Skeletal muscle tissue (tissue), 4 donors: ENCODE measurements around the gene ERC1. TPM values are rescaled to one million over a fixed set of nuclear protein-coding genes. Genes with fewer than 3 reads are reported as not detected.

Source experiments
- H3K27ac ChIP-seq: one replicate; pipeline ENCODE4 v1.7.0; 2013; ENCODE audit warnings: mild to moderate bottlenecking, low read depth, low read length, inconsistent platforms
- H3K27me3 ChIP-seq, 3 donors: one replicate each; pipeline ENCODE4 v1.7.0; 2013; ENCODE audit warnings: low read length in 3 of 3; ENCODE audit not compliant: control insufficient read depth in 3 of 3, insufficient read depth in 3 of 3
- H3K36me3 ChIP-seq, 3 donors: one replicate each; pipeline ENCODE4 v1.7.0; 2013; ENCODE audit warnings: low read length in 3 of 3; ENCODE audit not compliant: control insufficient read depth in 3 of 3, insufficient read depth in 3 of 3
- H3K4me1 ChIP-seq, 3 donors: one replicate each; pipeline ENCODE4 v1.7.0; 2013; ENCODE audit warnings: low read length in 3 of 3, mild to moderate bottlenecking in 3 of 3; ENCODE audit not compliant: control insufficient read depth in 3 of 3, insufficient read depth in 3 of 3
- H3K4me3 ChIP-seq, 3 donors: one replicate each; pipeline ENCODE4 v1.7.0; 2013; ENCODE audit warnings: low read length in 3 of 3
- H3K9ac ChIP-seq, 3 donors: one replicate each; pipeline ENCODE4 v1.7.0; 2013; ENCODE audit warnings: low read length in 3 of 3, mild to moderate bottlenecking in 3 of 3, moderate library complexity in 2 of 3, low read depth in 1 of 3
- H3K9me3 ChIP-seq, 3 donors: one replicate each; pipeline ENCODE4 v1.7.0; 2013; ENCODE audit warnings: low read length in 3 of 3; ENCODE audit not compliant: control insufficient read depth in 3 of 3
- total RNA-seq: library from RNA; depleted of rRNA; stranded (reverse); fragments of >200 nt; gene quantifications from one replicate; pipeline ENCODE4 v1.2.3, GENCODE V29; 2014
- donor health status: Osteomylitis.

ERC1 gene
- total RNA-seq, 1 donor from 2014 or later: 56.9 TPM

GRCh38 chr12:1459339-1459738 lies 468.3 kb downstream of the ERC1 start:
- Histone ChIP-seq H3K4me1 (peaks cover 10 to 16% (median 13%) of the 10 kb centered on the region in 3 donors), H3K9ac (no peak overlapping the region), H3K9me3 (no peaks in the 10 kb centered on the region), H3K27me3 (no peaks in the 10 kb centered on the region), H3K27ac (no peak overlapping the region), H3K36me3 (peaks cover 0 to under 1% (median 0%) of the 10 kb centered on the region in 3 donors), H3K4me3 (no peak overlapping the region)

- H3K9me3 ChIP-seq: no peaks in the 10 kb centered on the region
- H3K4me1 ChIP-seq: peaks cover 0 to 9% (median 4%) of the 10 kb centered on the region in 3 donors
- H3K9ac ChIP-seq: no peak overlapping the region
- no peak overlapping the region for H3K27ac ChIP-seq
- H3K4me3 ChIP-seq: no peak overlapping the region
- peaks cover 0 to 2% (median 0%) of the 10 kb centered on the region in 3 donors for H3K36me3 ChIP-seq
- H3K27me3 ChIP-seq: no peaks in the 10 kb centered on the region
These were observed 472.3 kb downstream of the ERC1 start for GRCh38 chr12:1463073-1463905.

GRCh38 chr12:1464925-1465324 lies 473.9 kb downstream of the ERC1 start:
- H3K4me3 ChIP-seq: no peak overlapping the region
- no peak overlapping the region for H3K9ac ChIP-seq
- H3K4me1 ChIP-seq: peaks cover 0 to 13% (median 4%) of the 10 kb centered on the region in 3 donors
- H3K27me3 ChIP-seq: no peaks in the 10 kb centered on the region
- H3K27ac ChIP-seq: no peak overlapping the region
- no peaks in the 10 kb centered on the region for H3K9me3 ChIP-seq
- H3K36me3 ChIP-seq: peaks cover 0 to 2% (median 0%) of the 10 kb centered on the region in 3 donors

- H3K4me1 ChIP-seq: peaks cover 0 to 13% (median 4%) of the 10 kb centered on the region in 3 donors
- no peaks in the 10 kb centered on the region for H3K27me3 ChIP-seq
- H3K9me3 ChIP-seq: no peaks in the 10 kb centered on the region
- no peak overlapping the region for H3K27ac ChIP-seq
- no peak overlapping the region for H3K9ac ChIP-seq
- peaks cover 0 to 2% (median 0%) of the 10 kb centered on the region in 3 donors for H3K36me3 ChIP-seq
- no peak overlapping the region for H3K4me3 ChIP-seq
These were observed 475.0 kb downstream of the ERC1 start for GRCh38 chr12:1465990-1466389.

GRCh38 chr12:1466481-1467154 lies 475.6 kb downstream of the ERC1 start:
- Histone ChIP-seq H3K27me3 (no peaks in the 10 kb centered on the region), H3K4me1 (peaks cover 0 to 13% (median 4%) of the 10 kb centered on the region in 3 donors), H3K4me3 (no peak overlapping the region), H3K9me3 (no peaks in the 10 kb centered on the region), H3K27ac (no peak overlapping the region), H3K9ac (no peak overlapping the region), H3K36me3 (peaks cover 0 to 2% (median 0%) of the 10 kb centered on the region in 3 donors)

GRCh38 chr12:1467710-1468109 lies 476.7 kb downstream of the ERC1 start:
- peaks cover 0 to 13% (median 4%) of the 10 kb centered on the region in 3 donors for H3K4me1 ChIP-seq
- H3K27me3 ChIP-seq: no peaks in the 10 kb centered on the region
- H3K4me3 ChIP-seq: no peak overlapping the region
- H3K36me3 ChIP-seq: peaks cover 0 to 2% (median 0%) of the 10 kb centered on the region in 3 donors
- no peak overlapping the region for H3K9ac ChIP-seq
- H3K27ac ChIP-seq: no peak overlapping the region
- no peaks in the 10 kb centered on the region for H3K9me3 ChIP-seq

GRCh38 chr12:1469070-1469469 lies 478.0 kb downstream of the ERC1 start:
- Histone ChIP-seq H3K27ac (no peak overlapping the region), H3K9ac (no peak overlapping the region), H3K27me3 (no peaks in the 10 kb centered on the region), H3K4me1 (peaks cover 3 to 10% (median 9%) of the 10 kb centered on the region in 3 donors), H3K9me3 (no peaks in the 10 kb centered on the region), H3K36me3 (peaks cover 0 to 2% (median 0%) of the 10 kb centered on the region in 3 donors), H3K4me3 (no peak overlapping the region)

GRCh38 chr12:1470051-1470450 lies 479.0 kb downstream of the ERC1 start:
- H3K27ac ChIP-seq: no peak overlapping the region
- H3K9me3 ChIP-seq: no peaks in the 10 kb centered on the region
- peaks cover 0 to 2% (median 0%) of the 10 kb centered on the region in 3 donors for H3K36me3 ChIP-seq
- H3K27me3 ChIP-seq: no peaks in the 10 kb centered on the region
- H3K4me1 ChIP-seq: peaks cover 12 to 19% (median 17%) of the 10 kb centered on the region in 3 donors
- no peak overlapping the region for H3K4me3 ChIP-seq
- H3K9ac ChIP-seq: no peak overlapping the region

- Histone ChIP-seq H3K27ac (no peak overlapping the region), H3K4me1 (peaks cover 12 to 20% (median 17%) of the 10 kb centered on the region in 3 donors), H3K9me3 (no peaks in the 10 kb centered on the region), H3K9ac (no peak overlapping the region), H3K4me3 (no peak overlapping the region), H3K36me3 (peaks cover 0 to 2% (median 0%) of the 10 kb centered on the region in 3 donors), H3K27me3 (no peaks in the 10 kb centered on the region)
These were observed 480.2 kb downstream of the ERC1 start for GRCh38 chr12:1471224-1471623.

- Histone ChIP-seq H3K9me3 (no peaks in the 10 kb centered on the region), H3K27me3 (no peaks in the 10 kb centered on the region), H3K4me3 (no peak overlapping the region), H3K9ac (no peak overlapping the region), H3K27ac (no peak overlapping the region), H3K4me1 (peaks cover 12 to 20% (median 17%) of the 10 kb centered on the region in 3 donors), H3K36me3 (no peaks in the 10 kb centered on the region)
These were observed 482.4 kb downstream of the ERC1 start for GRCh38 chr12:1473418-1473817.
